GM12892 (cell line): ENCODE measurements around the gene COX7A2.

ENCODE experiments used
- POLR2AphosphoS5 ChIP-seq: IDR thresholded peaks from 2 replicates; pipeline ENCODE4 v1.6.1; 2011; ENCODE audit warnings: low read depth, low read length, control low read depth
- TAF1 ChIP-seq: IDR thresholded peaks from 2 replicates; pipeline ENCODE4 v1.6.1; 2011; ENCODE audit warnings: low read depth, mild to moderate bottlenecking, control low read depth, low read length, borderline replicate concordance

GRCh38 chr6:75235271-75235670 is 8.3 kb downstream of the COX7A2 start:
- TF ChIP-seq TAF1 (no peak), POLR2AphosphoS5 (no peak)
